GM12892 (cell line): ENCODE measurements around the gene HIVEP3.

ENCODE experiments used
- DNase-seq: peaks from one replicate; pipeline ENCODE4 v3.0.0; 2011; ENCODE audit not compliant: insufficient read length
- FAIRE-seq: peaks from 2 replicates; lab custom pipeline; 2011; peaks lifted over from hg19 to GRCh38; lab: Jason Lieb, UNC
- POLR2A ChIP-seq: IDR thresholded peaks from 2 replicates; pipeline ENCODE4 v1.6.1; 2011; ENCODE audit warnings: low read depth, low read length, control low read depth
- POLR2AphosphoS5 ChIP-seq: IDR thresholded peaks from 2 replicates; pipeline ENCODE4 v1.6.1; 2011; ENCODE audit warnings: low read depth, low read length, control low read depth
- TAF1 ChIP-seq: IDR thresholded peaks from 2 replicates; pipeline ENCODE4 v1.6.1; 2011; ENCODE audit warnings: low read depth, mild to moderate bottlenecking, control low read depth, low read length, borderline replicate concordance

HIVEP3 gene

DNA sequence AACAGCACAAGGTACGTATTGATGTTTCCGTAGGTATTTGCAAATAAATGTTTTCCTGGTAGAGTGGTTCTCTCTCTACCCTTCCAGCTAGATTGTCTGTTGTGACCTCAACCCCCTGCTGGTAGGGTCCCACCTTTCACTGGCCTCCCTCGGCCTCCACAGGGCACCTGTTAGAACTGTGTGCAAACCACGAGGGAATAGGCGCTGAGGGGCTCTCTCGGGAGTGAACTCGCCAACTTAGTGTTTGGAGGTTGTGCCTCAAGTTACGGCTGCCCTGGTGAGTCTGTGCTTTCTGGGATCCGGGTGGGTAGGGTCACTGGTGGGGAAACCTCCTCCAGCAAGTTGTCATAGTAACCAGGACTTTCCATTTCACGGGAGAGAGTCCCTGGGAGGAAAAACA lies 229.6 kb downstream of the HIVEP3 start:
- no peak for TF ChIP-seq TAF1
- no peak for TF ChIP-seq POLR2AphosphoS5
- TF ChIP-seq POLR2A: no peak
- FAIRE-seq: no peak
- DNase-seq: no peak

- DNase-seq: no peak
- FAIRE-seq: peak; percentile 93
These were observed 231.7 kb downstream of the HIVEP3 start for GRCh38 chr1:41687007-41687406.

DNA sequence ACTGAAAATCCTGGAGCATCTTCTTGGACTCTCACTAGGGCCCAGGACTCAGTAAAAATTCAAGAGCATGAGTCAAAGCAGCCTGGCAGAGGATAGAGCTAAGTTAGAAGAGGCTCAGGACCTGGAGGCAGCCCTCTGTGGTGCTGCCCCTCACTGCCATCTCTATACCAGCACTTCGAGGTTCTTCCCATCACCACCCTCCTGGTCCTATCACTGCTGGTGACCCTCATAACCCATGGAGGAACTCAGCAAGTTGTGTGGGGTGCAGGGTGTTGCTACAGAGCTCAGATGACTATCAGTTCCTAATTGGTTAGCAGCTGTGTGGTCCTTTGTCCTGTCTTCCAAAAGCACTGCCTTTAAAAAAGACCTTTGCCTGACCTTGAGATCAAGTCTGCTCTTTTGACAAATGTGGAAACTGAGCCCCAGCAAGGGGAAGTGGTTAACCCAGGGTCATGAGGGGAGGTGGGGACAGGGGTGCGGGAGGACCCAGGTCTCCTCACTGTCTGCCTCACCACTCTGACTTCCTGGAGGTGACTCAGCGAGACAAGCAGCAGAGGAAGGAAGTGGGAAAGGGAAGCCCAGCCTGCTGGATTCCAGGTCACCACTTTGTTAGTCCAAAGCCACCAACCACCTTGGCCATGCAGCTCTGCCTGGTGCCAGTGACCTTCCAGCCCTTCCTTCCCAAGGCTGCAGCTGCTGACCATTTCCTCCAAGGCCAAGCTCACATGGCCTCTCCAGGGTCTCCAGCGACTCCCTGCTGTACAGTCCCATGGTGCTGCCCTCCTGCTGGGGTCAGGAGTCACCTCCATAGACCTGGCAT lies 234.8 kb downstream of the HIVEP3 start:
- FAIRE-seq (peak; percentile 81), DNase-seq (no peak)
- TF ChIP-seq TAF1 (no peak), POLR2AphosphoS5 (no peak), POLR2A (no peak)

More at GRCh38 chr1:41687007-41687406, 231.7 kb downstream of the HIVEP3 start:
- TF ChIP-seq POLR2AphosphoS5: no peak
- no peak for TF ChIP-seq POLR2A

- TF ChIP-seq TAF1 (no peak), POLR2A (no peak), POLR2AphosphoS5 (no peak)
- FAIRE-seq (peak; percentile 82), DNase-seq (no peak)
These were observed 235.7 kb downstream of the HIVEP3 start for GRCh38 chr1:41682845-41683625.

- TF ChIP-seq POLR2A (no peak), TAF1 (no peak), POLR2AphosphoS5 (no peak)
- no peak for FAIRE-seq
- DNase-seq: no peak
These were observed 236.6 kb downstream of the HIVEP3 start for GRCh38 chr1:41682149-41682548.

GRCh38 chr1:41681331-41682098 lies 237.2 kb downstream of the HIVEP3 start:
- DNase-seq (no peak), FAIRE-seq (no peak)
- no peak for TF ChIP-seq POLR2A
- no peak for TF ChIP-seq POLR2AphosphoS5
- no peak for TF ChIP-seq TAF1

- DNase-seq (no peak), FAIRE-seq (no peak)
- no peak for TF ChIP-seq POLR2AphosphoS5
- TF ChIP-seq POLR2A: no peak
- TF ChIP-seq TAF1: no peak
These were observed 238.7 kb downstream of the HIVEP3 start for GRCh38 chr1:41679994-41680393.

DNA sequence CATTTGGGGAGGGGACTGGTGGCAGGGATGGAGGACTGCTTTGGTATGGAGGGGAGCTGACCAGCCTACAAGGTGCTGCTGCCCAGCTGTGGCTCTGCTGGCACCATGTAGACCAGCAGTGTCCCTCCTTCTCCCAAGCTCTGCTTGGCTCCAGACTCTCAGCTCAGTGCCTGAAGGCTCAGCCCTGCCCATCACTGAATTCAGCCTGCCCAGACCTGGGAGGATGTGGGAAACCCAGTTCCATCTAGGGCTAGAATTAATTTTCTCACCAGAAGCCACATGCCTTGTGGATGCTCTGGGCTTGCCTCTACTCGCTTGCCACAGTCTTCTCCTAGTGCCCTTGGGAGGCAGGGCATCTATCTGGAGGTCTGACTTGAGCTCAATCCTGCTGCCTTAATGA lies 239.2 kb downstream of the HIVEP3 start:
- TF ChIP-seq TAF1 (no peak), POLR2A (no peak), POLR2AphosphoS5 (no peak)
- DNase-seq (no peak), FAIRE-seq (no peak)

GRCh38 chr1:41678111-41678878 lies 240.4 kb downstream of the HIVEP3 start:
- FAIRE-seq (peak; percentile 97), DNase-seq (peak; percentile 51)
- no peak for TF ChIP-seq POLR2AphosphoS5
- no peak for TF ChIP-seq POLR2A
- no peak for TF ChIP-seq TAF1

DNA sequence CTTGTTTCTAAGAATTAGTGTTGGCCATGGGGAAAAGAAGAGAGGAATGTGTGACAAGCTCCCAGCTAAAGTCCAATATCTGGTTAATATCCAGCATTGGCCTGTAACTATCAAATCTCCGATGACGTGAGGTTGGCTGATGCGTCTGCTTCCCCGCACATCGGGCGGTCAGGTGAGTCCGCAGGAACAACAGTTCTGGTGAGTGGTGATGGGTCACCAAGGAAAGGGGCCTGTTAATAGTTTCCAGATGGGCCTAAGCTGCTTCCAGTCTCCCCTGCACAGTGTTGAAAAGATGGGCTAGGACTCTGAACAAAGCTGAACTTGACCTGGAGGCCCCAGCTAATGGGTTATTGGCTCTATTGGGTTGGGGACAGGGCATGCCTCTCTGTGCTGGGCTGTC lies 241.1 kb downstream of the HIVEP3 start:
- no peak for FAIRE-seq
- no peak for DNase-seq
- no peak for TF ChIP-seq TAF1
- no peak for TF ChIP-seq POLR2A
- TF ChIP-seq POLR2AphosphoS5: no peak

DNA sequence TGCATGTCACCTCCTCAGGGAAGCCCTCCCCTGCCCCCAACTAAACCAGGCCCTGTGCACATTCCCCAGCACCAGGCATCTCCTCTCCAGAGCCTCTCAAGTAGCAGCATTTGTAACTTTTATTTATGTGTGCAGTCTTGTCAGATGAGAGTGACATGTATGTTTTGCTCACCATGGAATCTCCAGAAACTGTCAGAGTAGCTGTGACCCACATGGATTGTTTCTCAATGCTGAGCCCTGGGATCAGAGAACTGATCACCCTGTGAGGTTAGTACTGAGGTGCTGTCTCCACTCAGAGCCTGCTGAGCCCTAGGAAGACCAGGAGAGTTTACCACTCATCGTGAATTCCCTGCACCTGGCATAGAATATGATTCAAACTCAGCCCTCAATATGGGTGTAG lies 243.3 kb downstream of the HIVEP3 start:
- FAIRE-seq: no peak
- TF ChIP-seq POLR2A (no peak), POLR2AphosphoS5 (no peak), TAF1 (no peak)

GRCh38 chr1:41674522-41674921 lies 244.2 kb downstream of the HIVEP3 start:
- no peak for TF ChIP-seq POLR2AphosphoS5
- no peak for TF ChIP-seq TAF1
- TF ChIP-seq POLR2A: no peak
- DNase-seq (no peak), FAIRE-seq (no peak)

More for the DNA sequence above, 243.3 kb downstream of the HIVEP3 start:
- no peak for DNase-seq
